ENCODE measurements around the gene SYT8.

GRCh38 chr11:1827095-1827813, 7.5 kb upstream of the SYT8 start:
- TF ChIP-seq USF1 (IDR thresholded peaks at IDR 0.05; ENCODE audit: borderline replicate concordance, low read depth) (no peak), RFX5 (IDR thresholded peaks at IDR 0.05; ENCODE audit: low read length) (no peak), EP300 (IDR thresholded peaks at IDR 0.05; ENCODE audit: borderline replicate concordance in 1 of 2, low read depth in 1 of 2, low read length in 1 of 2) (peak; percentile 18 to 23; a peak in 1 of 4 replicates), TEAD4 (IDR thresholded peaks at IDR 0.05; ENCODE audit: borderline replicate concordance, insufficient read depth) (peak; percentile 38; the same call in 1 of the 2 replicates), USF2 (IDR thresholded peaks at IDR 0.05; ENCODE audit: borderline replicate concordance, low read depth, low read length) (no peak), POLR2AphosphoS5 (IDR thresholded peaks at IDR 0.05; ENCODE audit: low read depth, low read length) (no peak), PBX3 (IDR thresholded peaks at IDR 0.05) (peak; percentile 35; the same call in 1 of the 2 replicates), JUND (IDR thresholded peaks at IDR 0.05) (no peak), MXI1 (IDR thresholded peaks at IDR 0.05; ENCODE audit: low read depth, low read length) (no peak), CTCF (IDR thresholded peaks at IDR 0.05) (no peak), NRF1 (IDR thresholded peaks at IDR 0.05; ENCODE audit: low read depth, low read length) (peak; percentile 45; the same call in 1 of the 2 replicates)
